ENCODE data around the gene RBMY1J. TPM values are rescaled to one million over a fixed set of nuclear protein-coding genes. Genes with fewer than 3 reads are reported as not detected.
"Not testable (repeated sequence)": the region's sequence is repeated elsewhere in the genome, so short reads cannot be mapped to it uniquely, and the experiment has no call there.

The RBMY1J gene
- total RNA-seq, 2 donors from 2014 or later: not detected

DNA sequence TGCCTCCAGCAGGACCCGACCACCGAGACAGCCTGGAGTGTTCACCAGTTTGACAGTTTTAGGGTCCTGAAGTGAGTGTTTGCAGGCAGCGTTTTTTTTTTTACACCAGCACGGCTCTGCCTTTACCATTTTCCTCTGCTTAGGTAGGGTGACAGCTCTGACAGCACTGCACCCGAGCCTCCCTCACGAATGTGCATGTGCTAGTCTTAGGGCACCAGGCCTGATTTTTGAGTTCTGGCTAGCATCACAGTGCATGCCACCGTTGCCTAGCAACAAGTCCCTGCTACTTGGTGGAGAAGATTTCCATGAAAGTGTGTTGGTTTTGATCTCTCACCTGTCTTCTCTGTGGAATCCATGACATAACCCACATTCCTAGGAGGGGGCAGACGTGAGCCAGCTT is 52.3 kb downstream of the RBMY1J start:
- not testable (repeated sequence) for H3K27ac ChIP-seq (ENCODE audit: low read depth, low read length); H3K9ac ChIP-seq (ENCODE audit: extremely low read depth, low read length, poor library complexity, severe bottlenecking); H3K4me3 ChIP-seq (ENCODE audit: low read length); H3K9me3 ChIP-seq (ENCODE audit: control insufficient read depth, low read length); H3K4me3 Mint-ChIP-seq; H3K36me3 Mint-ChIP-seq (ENCODE audit: low read depth); H3K27me3 ChIP-seq (ENCODE audit: control insufficient read depth, insufficient read depth, low read length, poor library complexity, severe bottlenecking); H3K4me1 Mint-ChIP-seq; DNase-seq; H3K27me3 Mint-ChIP-seq (ENCODE audit: insufficient read depth); H3K9me3 Mint-ChIP-seq; H3K4me1 ChIP-seq (ENCODE audit: control insufficient read depth, insufficient read depth, low read length); H3K27ac Mint-ChIP-seq; H3K36me3 ChIP-seq (ENCODE audit: control insufficient read depth, insufficient read depth, low read length)
- no CpG with 5 or more reads among the region's 8 CpGs for WGBS, 2 experiments (ENCODE audit: insufficient coverage in 1 of 2, insufficient read length in 1 of 2)

DNA sequence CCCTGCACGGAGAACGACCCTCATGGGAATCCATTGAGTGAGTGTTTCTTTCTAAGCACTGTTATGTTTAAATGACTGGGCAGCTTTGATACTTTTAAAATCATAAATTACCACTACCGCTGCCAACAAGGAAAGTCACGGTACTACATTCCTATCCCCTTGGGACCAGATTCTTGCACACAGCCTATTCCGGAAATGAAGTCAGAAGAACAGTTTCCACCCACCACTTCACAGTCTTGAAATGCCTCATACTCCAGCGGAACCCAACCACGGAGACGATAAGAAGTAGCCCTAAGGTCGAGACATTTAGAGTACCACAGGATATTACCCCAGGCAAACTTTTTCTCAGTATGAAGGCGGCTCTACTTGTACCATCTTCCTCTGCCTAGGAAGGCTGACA is 58.8 kb downstream of the RBMY1J start:
- not testable (repeated sequence) for H3K4me3 Mint-ChIP-seq; H3K4me3 ChIP-seq (ENCODE audit: low read length); H3K27ac ChIP-seq (ENCODE audit: low read depth, low read length); DNase-seq; H3K27me3 Mint-ChIP-seq (ENCODE audit: insufficient read depth); H3K27me3 ChIP-seq (ENCODE audit: control insufficient read depth, insufficient read depth, low read length, poor library complexity, severe bottlenecking); H3K36me3 Mint-ChIP-seq (ENCODE audit: low read depth); H3K27ac Mint-ChIP-seq; H3K4me1 Mint-ChIP-seq; H3K9me3 Mint-ChIP-seq; H3K4me1 ChIP-seq (ENCODE audit: control insufficient read depth, insufficient read depth, low read length); H3K9me3 ChIP-seq (ENCODE audit: control insufficient read depth, low read length); H3K9ac ChIP-seq (ENCODE audit: extremely low read depth, low read length, poor library complexity, severe bottlenecking); H3K36me3 ChIP-seq (ENCODE audit: control insufficient read depth, insufficient read depth, low read length)
- WGBS, 2 experiments (ENCODE audit: insufficient coverage in 1 of 2, insufficient read length in 1 of 2): no CpG with 5 or more reads among the region's 10 CpGs

Other genes starting within 250 kb of the RBMY1J start
- gene RBMY1F, start 220.5 kb upstream of the RBMY1J start, total RNA-seq: not detected

All from endodermal cell (in vitro differentiated cells).